D721Med (cell line): Measurements from ENCODE around the gene FAM50A.

Source experiments
- DNase-seq: peaks from one replicate; pipeline ENCODE4 v3.0.0; 2011; ENCODE audit warnings: low spot score; ENCODE audit not compliant: insufficient read length
- FAIRE-seq: peaks from 2 replicates; lab custom pipeline; 2011; peaks lifted over from hg19 to GRCh38; lab: Jason Lieb, UNC
- CTCF ChIP-seq: IDR thresholded peaks from 2 replicates; pipeline ENCODE4 v1.5.1; 2012; ENCODE audit warnings: mild to moderate bottlenecking, control low read depth; ENCODE audit not compliant: insufficient read depth; ENCODE audit errors: missing control alignments

FAM50A gene

DNA sequence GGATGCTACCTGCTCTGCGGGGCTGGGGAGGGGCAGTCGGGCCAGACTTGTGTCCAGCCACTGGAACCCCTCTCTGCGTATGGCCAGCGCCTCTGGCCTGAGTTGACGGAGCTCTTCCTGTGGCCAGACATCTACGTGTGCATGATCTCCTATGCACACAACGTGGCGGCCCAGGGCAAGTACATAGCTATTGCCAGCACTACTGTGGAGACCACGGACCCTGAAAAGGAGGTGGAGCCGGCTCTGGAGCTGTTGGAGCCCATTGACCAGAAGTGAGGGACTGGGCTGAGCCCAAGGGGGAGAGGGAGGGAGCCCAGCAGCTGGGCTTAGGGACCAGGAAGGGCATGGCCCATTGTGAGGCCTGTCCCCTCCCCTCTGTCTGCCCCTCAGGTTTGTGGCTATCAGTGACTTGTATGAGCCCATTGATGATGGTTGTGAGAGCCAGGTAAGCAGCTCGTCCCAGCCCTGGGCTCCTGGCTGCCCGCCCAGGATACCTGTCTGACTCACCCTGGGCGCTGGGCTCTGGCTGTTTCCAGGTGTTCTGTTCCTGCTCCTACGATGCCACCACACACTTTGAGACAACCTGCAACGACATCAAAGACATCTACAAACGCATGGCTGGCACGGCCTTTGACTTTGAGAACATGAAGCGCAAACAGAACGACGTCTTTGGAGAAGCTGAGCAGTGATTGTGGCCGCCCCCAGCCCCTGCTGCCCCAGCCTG, 1.8 kb upstream of the FAM50A start:
- DNase-seq (no peak), FAIRE-seq (no peak)
- TF ChIP-seq CTCF: no peak

DNA sequence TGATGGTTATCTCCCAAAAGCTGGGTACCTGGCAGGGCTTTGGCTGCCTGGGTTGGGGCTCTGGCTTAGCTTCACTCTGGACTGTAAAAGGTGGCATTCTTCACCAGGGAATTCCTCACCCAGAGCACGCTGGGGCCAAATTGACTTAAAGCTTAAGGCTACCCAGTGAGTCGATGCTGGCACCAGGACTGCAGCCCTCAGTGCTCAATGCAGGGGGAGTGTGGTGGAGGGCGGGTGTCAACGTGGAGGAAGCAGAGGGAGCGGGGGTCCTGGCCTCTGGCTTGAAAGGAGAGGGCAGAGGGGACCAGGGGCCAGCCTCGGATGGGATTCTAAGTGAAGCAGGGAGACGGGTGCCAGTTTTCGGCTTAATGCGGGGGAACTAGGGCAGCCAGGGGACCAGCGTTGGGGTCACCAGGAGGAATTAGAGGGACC, 446 bp upstream of the FAM50A start:
- TF ChIP-seq CTCF: no peak
- FAIRE-seq: no peak
- no peak for DNase-seq

GRCh38 chrX:154444755-154445246, 860 bp downstream of the FAM50A start:
- no peak for TF ChIP-seq CTCF
- no peak for DNase-seq
- FAIRE-seq: no peak

- DNase-seq (no peak), FAIRE-seq (no peak)
- no peak for TF ChIP-seq CTCF
Observed at GRCh38 chrX:154445776-154446175, 1.8 kb downstream of the FAM50A start.

DNA sequence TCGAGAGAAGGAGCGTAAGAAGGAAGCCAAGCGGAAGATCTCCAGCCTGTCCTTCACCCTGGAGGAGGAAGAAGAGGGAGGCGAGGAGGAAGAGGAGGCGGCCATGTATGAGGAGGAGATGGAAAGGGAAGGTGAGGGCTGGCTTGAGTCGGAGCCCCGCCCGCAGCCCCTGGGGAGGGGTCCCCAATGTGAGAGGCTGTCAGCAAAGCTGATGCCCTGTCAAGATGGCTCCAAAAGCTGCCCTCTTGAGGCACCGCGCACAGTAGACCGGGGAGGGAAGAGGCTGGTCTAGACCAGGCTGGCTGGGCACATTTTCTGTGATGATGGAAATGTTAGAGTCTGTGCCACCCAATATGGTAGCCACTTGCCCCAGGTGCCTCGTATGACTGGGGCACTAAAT, 2.5 kb downstream of the FAM50A start:
- no peak for FAIRE-seq
- DNase-seq: no peak
- no peak for TF ChIP-seq CTCF

DNA sequence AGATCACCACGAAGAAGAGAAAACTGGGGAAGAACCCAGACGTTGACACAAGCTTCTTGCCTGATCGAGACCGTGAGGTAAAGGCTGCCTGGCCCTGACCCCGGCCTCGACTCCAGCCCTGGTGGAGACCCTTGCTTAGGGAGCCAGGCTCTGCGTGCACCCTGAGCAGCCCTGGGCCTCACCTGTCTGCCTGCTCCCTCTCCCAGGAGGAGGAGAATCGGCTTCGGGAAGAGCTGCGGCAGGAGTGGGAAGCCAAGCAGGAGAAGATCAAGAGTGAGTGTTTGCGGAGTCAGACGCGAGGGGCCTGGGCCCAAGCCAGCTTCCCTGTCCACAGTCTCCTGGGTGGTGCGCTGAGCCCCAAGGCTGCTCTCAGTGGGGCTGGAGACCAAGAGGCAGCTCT, 4.5 kb downstream of the FAM50A start:
- TF ChIP-seq CTCF: no peak
- FAIRE-seq: no peak
- DNase-seq: no peak

DNA sequence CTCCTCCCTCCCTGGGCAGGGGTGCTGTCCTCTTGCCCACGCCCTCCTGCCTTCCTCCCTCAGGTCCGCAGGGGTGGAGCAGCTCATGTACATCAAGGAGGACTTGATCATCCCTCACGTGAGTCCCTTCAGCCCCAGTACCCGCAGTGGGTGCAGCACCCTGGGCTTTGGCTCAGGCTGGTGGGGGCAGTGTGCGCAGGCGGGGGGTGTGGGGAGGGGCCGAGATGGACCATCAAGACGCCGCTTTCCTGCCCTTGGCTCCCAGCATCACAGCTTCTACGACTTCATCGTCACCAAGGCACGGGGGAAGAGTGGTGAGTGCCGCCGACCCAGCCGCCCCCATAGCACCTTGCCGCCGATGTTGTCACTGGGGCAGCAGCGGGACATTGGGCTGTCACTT, 5.7 kb downstream of the FAM50A start:
- no peak for FAIRE-seq
- no peak for TF ChIP-seq CTCF
- DNase-seq: no peak
